Activated naive CD4-positive, alpha-beta T cell treated with anti-CD3 and anti-CD28 coated beads, Interleukin-2, amount 50 U/mL, for 16 hours (primary cell): Measurements from ENCODE around the gene RBP7.

Experiments
- DNase-seq: peaks from one replicate; pipeline ENCODE4 v3.0.0-alpha.2; 2020

The RBP7 gene

GRCh38 chr1:10032590-10033358, 35.7 kb downstream of the RBP7 start, which contains the start of gene UBE4B:
Gene UBE4B, plus strand, starts transcription at chr1:10032958. Its CDS starts 713 bp downstream, at chr1:10033671.
- peak; percentile 99 for DNase-seq

GRCh38 chr1:10033359-10033845, 36.4 kb downstream of the RBP7 start:
- no peak for DNase-seq

- no peak for DNase-seq
These were observed 45.7 kb downstream of the RBP7 start for GRCh38 chr1:10042746-10043145.

GRCh38 chr1:10045480-10046355, 48.7 kb downstream of the RBP7 start:
- no peak for DNase-seq

GRCh38 chr1:10046356-10047085, 49.5 kb downstream of the RBP7 start:
- DNase-seq = no peak

GRCh38 chr1:10048601-10049000, 51.6 kb downstream of the RBP7 start:
- no peak for DNase-seq

GRCh38 chr1:10050611-10051010, 53.6 kb downstream of the RBP7 start:
- no peak for DNase-seq

- DNase-seq = no peak
These were observed 54.6 kb downstream of the RBP7 start for GRCh38 chr1:10051656-10052055.

GRCh38 chr1:10052347-10052746, 55.3 kb downstream of the RBP7 start:
- no peak for DNase-seq

- DNase-seq = no peak
These were observed 57.4 kb downstream of the RBP7 start for GRCh38 chr1:10054465-10054864.

- DNase-seq = no peak
These were observed 59.6 kb downstream of the RBP7 start for GRCh38 chr1:10056599-10056987.

GRCh38 chr1:10057343-10057742, 60.3 kb downstream of the RBP7 start:
- DNase-seq = no peak

- no peak for DNase-seq
These were observed 60.8 kb downstream of the RBP7 start for GRCh38 chr1:10057796-10058195.

GRCh38 chr1:10059342-10059718, 62.3 kb downstream of the RBP7 start:
- no peak for DNase-seq

GRCh38 chr1:10060311-10061100, 63.5 kb downstream of the RBP7 start:
- no peak for DNase-seq

GRCh38 chr1:10061276-10061675, 64.2 kb downstream of the RBP7 start:
- no peak for DNase-seq

- DNase-seq = no peak
These were observed 66.8 kb downstream of the RBP7 start for GRCh38 chr1:10063878-10064277.

- DNase-seq = no peak
These were observed 67.7 kb downstream of the RBP7 start for GRCh38 chr1:10064416-10065343.

GRCh38 chr1:10065344-10065685, 68.3 kb downstream of the RBP7 start:
- DNase-seq = no peak
